MM.1S (cell line): ENCODE results near the gene ST3GAL4.

Experiments used
- DNase-seq: peaks from one replicate; pipeline ENCODE4 v3.0.0-alpha.2; 2015
- H2AFZ ChIP-seq: fragments of 300-600 bp; sonication (generic); 2 replicates; pipeline ENCODE4 v1.6.0; 2016; ENCODE audit warnings: antibody characterized with exemption, low read length
- H3F3A ChIP-seq: fragments of 300-600 bp; sonication (generic); 2 replicates; pipeline ENCODE4 v1.6.1; 2016; ENCODE audit warnings: mild to moderate bottlenecking, antibody characterized with exemption, low read length, moderate library complexity, mixed read lengths; ENCODE audit not compliant: insufficient read depth
- H3K27ac ChIP-seq: fragments of 300-600 bp; sonication (generic); 2 replicates; pipeline ENCODE4 v1.5.1; 2016; ENCODE audit warnings: mild to moderate bottlenecking, low read length
- H3K27me3 ChIP-seq: fragments of 300-600 bp; sonication (generic); replicated peaks from 2 replicates; pipeline ENCODE4 v1.6.0; 2016; ENCODE audit warnings: low read length; ENCODE audit not compliant: insufficient read depth
- H3K36me3 ChIP-seq: fragments of 300-600 bp; sonication (generic); replicated peaks from 2 replicates; pipeline ENCODE4 v1.6.1; 2016; ENCODE audit warnings: mild to moderate bottlenecking, low read length, mixed read lengths; ENCODE audit not compliant: insufficient read depth
- H3K4me1 ChIP-seq: fragments of 300-600 bp; sonication (generic); 2 replicates; pipeline ENCODE4 v1.6.1; 2016; ENCODE audit warnings: low read length, mixed read lengths
- H3K4me2 ChIP-seq: fragments of 300-600 bp; sonication (generic); 2 replicates; pipeline ENCODE4 v1.6.0; 2016; ENCODE audit warnings: low read depth, low read length
- H3K4me3 ChIP-seq: fragments of 300-600 bp; sonication (generic); 2 replicates; pipeline ENCODE4 v1.5.1; 2016; ENCODE audit warnings: low read length, mixed read lengths
- H3K79me2 ChIP-seq: fragments of 300-600 bp; sonication (generic); 2 replicates; pipeline ENCODE4 v1.6.1; 2016; ENCODE audit warnings: mixed run types, low read length, mixed read lengths
- H3K9ac ChIP-seq: fragments of 300-600 bp; sonication (generic); 2 replicates; pipeline ENCODE4 v1.6.1; 2016; ENCODE audit warnings: low read length, mixed read lengths
- H3K9me2 ChIP-seq: fragments of 300-600 bp; sonication (generic); replicated peaks from 2 replicates; pipeline ENCODE4 v1.6.1; 2016; ENCODE audit warnings: mild to moderate bottlenecking, low read length, mixed read lengths; ENCODE audit not compliant: insufficient read depth
- H3K9me3 ChIP-seq: fragments of 300-600 bp; sonication (generic); replicated peaks from 2 replicates; pipeline ENCODE4 v1.6.1; 2016; ENCODE audit warnings: mild to moderate bottlenecking, low read length, mixed read lengths; ENCODE audit not compliant: insufficient read depth
- H4K20me1 ChIP-seq: fragments of 300-600 bp; sonication (generic); 2 replicates; pipeline ENCODE4 v1.6.1; 2016; ENCODE audit warnings: mild to moderate bottlenecking, low read length, moderate library complexity, mixed read lengths; ENCODE audit not compliant: insufficient read depth
- EZH2 ChIP-seq: fragments of 300-600 bp; sonication (generic); optimal IDR thresholded peaks from 2 replicates; pipeline ENCODE3; 2017; ENCODE audit warnings: low read depth, mild to moderate bottlenecking, antibody characterized with exemption, low read length, mixed read lengths
- EZH2phosphoT487 ChIP-seq: fragments of 300-600 bp; sonication (generic); IDR thresholded peaks from 2 replicates; pipeline ENCODE4 v1.6.1; 2018; ENCODE audit warnings: antibody characterized with exemption, low read length
- TF ChIP-seq, protein P1 (sequence below): fragments of 300-600 bp; sonication (generic); IDR thresholded peaks from 2 replicates; pipeline ENCODE4 v1.5.1; 2016; ENCODE audit warnings: antibody characterized with exemption, low read length, mixed read lengths

The ST3GAL4 gene

DNA sequence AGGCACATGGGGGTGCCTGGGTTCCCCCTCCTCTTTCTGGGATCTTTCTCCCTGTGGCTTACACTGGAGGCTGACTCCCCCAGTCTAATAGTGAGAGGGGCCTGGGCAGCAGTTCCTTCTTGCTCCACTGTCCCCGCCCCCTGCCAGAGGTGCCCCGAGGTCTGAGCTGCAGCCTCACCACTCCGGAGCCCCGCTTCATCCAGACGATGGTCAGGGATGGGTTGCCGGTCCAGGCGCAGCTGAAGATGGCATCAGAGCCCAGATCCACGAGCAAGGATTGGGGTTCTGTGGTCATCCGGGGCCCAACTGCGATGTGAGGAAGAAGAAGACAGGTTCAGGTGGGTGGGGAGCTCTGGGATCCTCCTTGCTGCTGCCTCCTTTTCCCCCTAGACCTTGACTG lies 91.1 kb downstream of the ST3GAL4 start:
- 0 out of 2 replicates have a peak, but pooled peaks cover 8% of the 10 kb centered on the region for H3F3A ChIP-seq
- H3K27ac ChIP-seq, result no peak overlapping the region
- no peak overlapping the region for H2AFZ ChIP-seq
- H3K4me2 ChIP-seq, result no peak overlapping the region
- H3K27me3 ChIP-seq, result no peaks in the 10 kb centered on the region
- no peak for DNase-seq
- H3K9ac ChIP-seq, result no peak overlapping the region
- no peaks in the 10 kb centered on the region for H3K9me3 ChIP-seq
- TF ChIP-seq, protein P1, sequence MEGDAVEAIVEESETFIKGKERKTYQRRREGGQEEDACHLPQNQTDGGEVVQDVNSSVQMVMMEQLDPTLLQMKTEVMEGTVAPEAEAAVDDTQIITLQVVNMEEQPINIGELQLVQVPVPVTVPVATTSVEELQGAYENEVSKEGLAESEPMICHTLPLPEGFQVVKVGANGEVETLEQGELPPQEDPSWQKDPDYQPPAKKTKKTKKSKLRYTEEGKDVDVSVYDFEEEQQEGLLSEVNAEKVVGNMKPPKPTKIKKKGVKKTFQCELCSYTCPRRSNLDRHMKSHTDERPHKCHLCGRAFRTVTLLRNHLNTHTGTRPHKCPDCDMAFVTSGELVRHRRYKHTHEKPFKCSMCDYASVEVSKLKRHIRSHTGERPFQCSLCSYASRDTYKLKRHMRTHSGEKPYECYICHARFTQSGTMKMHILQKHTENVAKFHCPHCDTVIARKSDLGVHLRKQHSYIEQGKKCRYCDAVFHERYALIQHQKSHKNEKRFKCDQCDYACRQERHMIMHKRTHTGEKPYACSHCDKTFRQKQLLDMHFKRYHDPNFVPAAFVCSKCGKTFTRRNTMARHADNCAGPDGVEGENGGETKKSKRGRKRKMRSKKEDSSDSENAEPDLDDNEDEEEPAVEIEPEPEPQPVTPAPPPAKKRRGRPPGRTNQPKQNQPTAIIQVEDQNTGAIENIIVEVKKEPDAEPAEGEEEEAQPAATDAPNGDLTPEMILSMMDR, result no peak
- no peak for TF ChIP-seq EZH2
- TF ChIP-seq EZH2phosphoT487, result no peak
- H3K9me2 ChIP-seq, result no peaks in the 10 kb centered on the region
- no peaks in the 10 kb centered on the region for H3K36me3 ChIP-seq
- H3K4me3 ChIP-seq, result no peak overlapping the region
- H3K4me1 ChIP-seq, result peaks cover 16% of the 10 kb centered on the region
- no peaks in the 10 kb centered on the region for H3K79me2 ChIP-seq
- no peaks in the 10 kb centered on the region for H4K20me1 ChIP-seq

DNA sequence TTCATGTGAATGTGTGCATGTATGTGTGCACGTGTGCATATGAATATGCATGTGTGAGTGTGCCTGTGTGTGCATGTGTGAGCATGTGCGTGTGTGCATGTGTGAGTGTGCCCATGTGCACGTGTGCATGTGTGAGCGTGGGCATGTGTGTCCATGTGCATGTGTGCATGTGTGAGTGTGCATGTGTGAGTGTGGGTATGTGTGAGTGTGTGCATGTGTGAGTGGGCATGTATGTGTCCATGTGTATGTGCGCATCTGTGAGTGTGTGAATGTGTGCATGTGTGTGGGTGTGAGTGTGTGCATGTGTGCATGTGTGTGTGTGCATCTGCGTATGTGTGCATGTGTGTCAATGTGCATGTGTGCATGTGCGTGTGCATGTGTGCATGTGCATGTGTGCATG lies 94.7 kb downstream of the ST3GAL4 start:
- Histone ChIP-seq H3K4me3 (no peak overlapping the region), H3K9ac (no peak overlapping the region), H3K9me3 (no peaks in the 10 kb centered on the region), H3K9me2 (no peaks in the 10 kb centered on the region), H3K27ac (no peak overlapping the region), H3K4me2 (no peak overlapping the region), H3F3A (0 out of 2 replicates have a peak, but pooled peaks cover 8% of the 10 kb centered on the region), H4K20me1 (no peaks in the 10 kb centered on the region), H3K36me3 (no peaks in the 10 kb centered on the region), H2AFZ (no peak overlapping the region), H3K79me2 (no peaks in the 10 kb centered on the region), H3K27me3 (no peaks in the 10 kb centered on the region), H3K4me1 (no peaks in the 10 kb centered on the region)
- DNase-seq, result no peak
- TF ChIP-seq, protein P1, result no peak
- TF ChIP-seq EZH2, result no peak
- no peak for TF ChIP-seq EZH2phosphoT487

DNA sequence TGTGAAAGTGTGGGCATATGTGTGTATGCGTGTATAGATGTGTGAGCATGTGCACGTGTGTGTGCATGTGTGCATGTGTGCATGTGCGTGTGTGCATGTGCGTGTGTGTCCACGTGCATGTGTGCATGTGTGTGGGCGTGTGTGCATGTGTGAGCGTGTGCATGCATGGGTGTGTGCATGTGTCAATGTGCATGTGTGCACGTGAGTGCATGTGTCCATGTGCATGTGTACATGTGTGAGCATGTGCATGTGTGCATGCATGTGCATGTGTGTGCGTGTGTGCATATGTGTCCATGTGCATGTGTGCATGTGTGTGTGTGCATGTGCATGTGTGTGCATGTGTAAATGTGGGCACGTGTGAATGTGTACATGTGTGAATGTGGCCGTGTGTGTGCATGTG lies 95.3 kb downstream of the ST3GAL4 start:
- no peaks in the 10 kb centered on the region for H3K4me1 ChIP-seq

More for the DNA sequence above, 95.3 kb downstream of the ST3GAL4 start:
- Histone ChIP-seq H3K27me3 (no peaks in the 10 kb centered on the region), H3F3A (0 out of 2 replicates have a peak, but pooled peaks cover 8% of the 10 kb centered on the region), H3K9ac (no peak overlapping the region), H3K4me3 (no peak overlapping the region), H3K9me3 (no peaks in the 10 kb centered on the region), H3K9me2 (no peaks in the 10 kb centered on the region), H3K36me3 (no peaks in the 10 kb centered on the region), H3K79me2 (no peaks in the 10 kb centered on the region), H3K4me2 (no peak overlapping the region), H2AFZ (no peak overlapping the region), H4K20me1 (no peaks in the 10 kb centered on the region), H3K27ac (no peak overlapping the region)
- DNase-seq, result no peak
- no peak for TF ChIP-seq EZH2
- TF ChIP-seq, protein P1, result no peak
- no peak for TF ChIP-seq EZH2phosphoT487
